Measurements from ENCODE around the gene SCMH1.

The SCMH1 gene

DNA sequence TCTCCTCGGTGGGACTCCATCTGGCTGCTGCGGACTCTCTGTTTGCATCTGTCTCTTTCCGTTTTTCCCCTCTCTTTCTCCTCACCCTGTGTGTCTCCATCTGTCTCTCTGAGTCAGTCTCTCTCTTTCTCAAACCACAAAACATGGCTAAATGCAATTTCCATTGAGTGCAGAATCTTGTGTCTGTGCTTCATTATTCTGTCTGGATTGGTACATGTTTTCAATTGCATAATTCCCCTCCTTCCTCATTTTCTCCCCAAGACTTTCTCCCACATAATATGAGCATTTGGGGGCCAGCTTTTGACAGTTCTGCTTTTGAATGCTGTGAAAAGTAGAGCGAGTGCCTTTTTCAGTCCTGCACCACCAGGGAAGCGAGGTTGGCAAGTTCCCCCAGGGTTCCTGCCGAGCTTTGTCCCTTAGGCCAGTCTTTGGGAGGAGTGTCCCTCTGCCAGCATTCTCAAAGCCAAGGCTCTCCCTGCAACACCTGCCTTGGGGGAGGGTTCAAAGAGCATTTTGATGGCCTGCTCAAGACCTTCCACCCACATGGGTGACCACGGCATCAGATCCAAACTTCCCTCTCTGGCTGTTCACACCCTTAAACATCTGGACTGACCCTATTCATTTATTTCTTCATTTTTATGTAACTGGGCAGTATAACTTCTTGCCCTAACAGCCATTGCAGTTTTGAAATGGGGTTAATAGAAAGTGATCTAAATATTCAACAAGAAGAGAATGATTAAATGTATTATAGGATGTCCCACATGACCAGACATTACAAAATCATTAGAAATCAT is 32.8 kb upstream of the SCMH1 start:
- DNase-seq (ENCODE audit: low read depth), result no peak
- TF ChIP-seq, protein P1, sequence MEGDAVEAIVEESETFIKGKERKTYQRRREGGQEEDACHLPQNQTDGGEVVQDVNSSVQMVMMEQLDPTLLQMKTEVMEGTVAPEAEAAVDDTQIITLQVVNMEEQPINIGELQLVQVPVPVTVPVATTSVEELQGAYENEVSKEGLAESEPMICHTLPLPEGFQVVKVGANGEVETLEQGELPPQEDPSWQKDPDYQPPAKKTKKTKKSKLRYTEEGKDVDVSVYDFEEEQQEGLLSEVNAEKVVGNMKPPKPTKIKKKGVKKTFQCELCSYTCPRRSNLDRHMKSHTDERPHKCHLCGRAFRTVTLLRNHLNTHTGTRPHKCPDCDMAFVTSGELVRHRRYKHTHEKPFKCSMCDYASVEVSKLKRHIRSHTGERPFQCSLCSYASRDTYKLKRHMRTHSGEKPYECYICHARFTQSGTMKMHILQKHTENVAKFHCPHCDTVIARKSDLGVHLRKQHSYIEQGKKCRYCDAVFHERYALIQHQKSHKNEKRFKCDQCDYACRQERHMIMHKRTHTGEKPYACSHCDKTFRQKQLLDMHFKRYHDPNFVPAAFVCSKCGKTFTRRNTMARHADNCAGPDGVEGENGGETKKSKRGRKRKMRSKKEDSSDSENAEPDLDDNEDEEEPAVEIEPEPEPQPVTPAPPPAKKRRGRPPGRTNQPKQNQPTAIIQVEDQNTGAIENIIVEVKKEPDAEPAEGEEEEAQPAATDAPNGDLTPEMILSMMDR (IDR thresholded peaks at IDR 0.05; ENCODE audit: insufficient read depth, low read depth, low read length, missing control alignments), result no peak
- H3K4me3 ChIP-seq (ENCODE audit: low read length), result no peak overlapping the region

DNA sequence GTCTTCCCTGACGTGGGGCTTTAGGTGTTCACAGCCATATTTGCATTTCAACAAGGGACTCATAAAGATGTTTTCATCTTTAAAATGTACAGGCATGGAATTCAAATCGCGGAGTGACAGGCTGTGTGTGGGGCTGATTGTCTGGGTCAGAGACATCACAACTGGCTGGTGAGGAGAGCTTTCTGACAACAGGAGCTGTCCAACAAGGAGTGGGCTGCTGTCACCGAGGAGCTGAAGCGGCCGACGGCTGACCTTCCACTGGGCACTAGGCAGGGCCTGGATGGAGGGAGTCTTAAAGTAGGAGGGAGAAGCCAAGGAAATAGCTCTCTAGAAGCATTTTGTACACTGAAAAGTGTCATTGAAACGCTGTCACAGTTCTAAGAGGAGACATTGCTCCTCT is 30.5 kb upstream of the SCMH1 start:
- no peak for DNase-seq (ENCODE audit: low read depth)
- no peak overlapping the region for H3K4me3 ChIP-seq (ENCODE audit: low read length)
- TF ChIP-seq, protein P1 (IDR thresholded peaks at IDR 0.05; ENCODE audit: insufficient read depth, low read depth, low read length, missing control alignments), result no peak

DNA sequence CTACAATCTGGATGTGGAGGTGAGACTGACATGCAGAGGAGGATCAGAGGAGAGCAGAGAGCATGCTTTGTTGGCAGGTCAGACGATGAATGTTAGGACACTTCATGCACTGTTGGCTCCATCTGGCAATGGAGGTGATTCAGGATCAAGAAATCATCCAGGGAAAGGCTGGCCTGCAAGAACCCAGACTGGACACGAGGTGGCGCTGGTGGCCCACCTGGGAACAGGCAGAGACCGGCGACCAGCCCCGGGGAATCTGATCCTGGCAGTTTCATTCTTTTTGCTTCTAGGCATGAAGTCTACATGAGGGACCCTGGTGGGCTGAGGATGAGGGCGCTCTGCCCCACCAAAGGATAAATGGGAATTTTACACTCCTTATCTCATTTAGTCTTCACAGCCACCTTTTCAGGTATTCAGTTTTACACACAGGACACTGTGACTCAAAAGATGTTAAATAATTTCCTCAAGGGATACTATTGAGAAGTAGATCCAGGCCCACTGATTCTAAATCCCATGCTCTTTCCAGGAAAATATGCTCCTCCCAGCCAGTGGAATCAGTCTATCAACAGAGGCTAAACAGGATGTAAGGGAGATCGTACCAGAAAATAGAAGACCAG is 26.2 kb upstream of the SCMH1 start:
- DNase-seq (ENCODE audit: low read depth), result peak; percentile 76

DNA sequence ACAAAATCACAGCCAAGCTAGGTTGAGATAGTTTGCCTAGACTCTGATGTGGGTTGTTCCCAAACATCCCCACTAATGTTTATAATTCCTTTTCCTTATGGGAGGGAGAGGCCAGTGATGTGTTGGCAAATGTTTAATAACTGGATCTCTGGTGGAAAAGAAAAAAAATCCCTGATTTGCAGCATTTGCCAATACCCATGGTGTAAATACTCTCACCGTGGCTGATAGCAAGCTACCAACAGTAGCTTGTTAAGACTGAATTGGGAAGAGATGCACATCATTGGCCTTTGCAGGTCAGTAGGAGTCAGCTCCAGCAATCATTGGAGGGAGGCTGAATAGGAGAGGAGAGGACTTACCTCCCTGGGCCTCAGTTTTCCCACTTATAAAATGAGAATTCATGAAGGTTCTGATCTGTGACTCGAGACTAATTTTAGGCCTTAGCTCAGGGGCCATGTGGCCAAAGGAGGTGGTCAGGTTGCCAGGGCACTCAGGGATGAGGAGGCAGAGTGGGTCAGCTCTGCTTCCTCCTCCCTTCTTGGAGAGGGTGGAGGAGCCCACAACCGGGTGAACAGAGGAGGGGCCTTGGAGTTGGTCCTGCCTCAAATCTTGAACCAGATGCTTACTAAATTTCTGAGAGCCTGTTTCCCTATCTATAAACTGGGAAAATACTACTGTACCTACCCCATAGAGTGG is 20.0 kb upstream of the SCMH1 start:
- TF ChIP-seq, protein P1 (IDR thresholded peaks at IDR 0.05; ENCODE audit: insufficient read depth, low read depth, low read length, missing control alignments), result no peak
- no peak for DNase-seq (ENCODE audit: low read depth)
- no peak overlapping the region for H3K4me3 ChIP-seq (ENCODE audit: low read length)

More for the DNA sequence above, 26.2 kb upstream of the SCMH1 start:
- TF ChIP-seq, protein P1 (IDR thresholded peaks at IDR 0.05; ENCODE audit: insufficient read depth, low read depth, low read length, missing control alignments), result peak; percentile 98
- no peak overlapping the region for H3K4me3 ChIP-seq (ENCODE audit: low read length)

DNA sequence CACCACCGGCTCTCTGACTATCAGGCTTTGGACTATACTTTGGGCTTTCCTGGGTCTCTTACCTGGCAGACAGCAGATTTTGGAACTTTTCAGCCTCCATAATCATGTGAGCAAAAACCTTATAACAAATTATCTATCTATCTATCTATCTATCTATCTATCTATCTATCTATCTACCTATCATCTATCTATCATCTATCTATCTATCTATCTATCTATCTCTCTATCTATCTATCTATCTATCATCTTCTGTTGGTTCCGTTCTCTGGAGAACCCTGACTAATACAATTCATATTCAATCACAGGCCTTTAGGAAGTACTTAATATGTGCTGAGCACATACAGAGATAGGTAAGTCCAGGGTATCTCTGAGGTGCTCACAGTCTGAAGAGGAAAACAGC is 18.7 kb upstream of the SCMH1 start:
- DNase-seq (ENCODE audit: low read depth), result no peak
- TF ChIP-seq, protein P1 (IDR thresholded peaks at IDR 0.05; ENCODE audit: insufficient read depth, low read depth, low read length, missing control alignments), result no peak
- no peak overlapping the region for H3K4me3 ChIP-seq (ENCODE audit: low read length)

DNA sequence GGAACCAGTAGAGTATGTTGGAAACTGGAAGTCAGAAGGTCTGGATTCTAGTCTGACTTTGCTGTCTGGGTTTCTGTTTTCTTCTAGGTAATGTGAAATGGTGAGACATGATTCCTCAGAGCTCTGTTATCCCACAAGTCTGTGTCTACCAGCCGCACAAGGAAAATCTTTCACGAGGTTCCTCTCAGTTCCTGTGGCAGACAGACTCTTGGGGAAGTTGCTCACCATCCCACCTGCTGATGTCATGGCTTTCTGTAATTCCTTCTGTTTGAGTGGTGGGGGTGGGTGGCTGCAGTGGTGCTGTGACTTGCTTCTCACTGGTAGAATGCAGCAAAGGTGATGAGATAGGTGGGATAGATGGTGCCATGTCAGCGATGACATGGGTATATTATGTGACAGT is 17.1 kb upstream of the SCMH1 start:
- TF ChIP-seq, protein P1 (IDR thresholded peaks at IDR 0.05; ENCODE audit: insufficient read depth, low read depth, low read length, missing control alignments), result no peak
- no peak for DNase-seq (ENCODE audit: low read depth)
- H3K4me3 ChIP-seq (ENCODE audit: low read length), result no peak overlapping the region
